HL-60 (cell line): Measurements from ENCODE around the gene C12orf60.

Source experiments
- DNase-seq, 2 experiments: peaks; one replicate each; pipeline ENCODE4 v3.0.0-alpha.2; 2010 to 2020; ENCODE audit warnings: low read depth in 1 of 2, low spot score in 1 of 2
- H3K27ac ChIP-seq: fragments of 250-450 bp; sonication (Bioruptor Pico); replicated peaks from 2 replicates; pipeline ENCODE4 v1.5.1; 2020; ENCODE audit warnings: mild to moderate bottlenecking, moderate library complexity
- H3K27me3 ChIP-seq: fragments of 250-450 bp; sonication (Bioruptor Pico); 2 replicates; pipeline ENCODE4 v1.5.1; 2021; ENCODE audit warnings: mild to moderate bottlenecking, moderate library complexity; ENCODE audit not compliant: insufficient read depth, poor library complexity, severe bottlenecking
- H3K4me3 ChIP-seq: replicated peaks from 2 replicates; pipeline ENCODE4 v1.5.1; 2011; ENCODE audit warnings: mild to moderate bottlenecking, control low read depth, low read length; ENCODE audit not compliant: insufficient read depth
- GABPA ChIP-seq: IDR thresholded peaks from 2 replicates; pipeline ENCODE4 v1.6.1; 2012; ENCODE audit warnings: low read depth
- POLR2AphosphoS5 ChIP-seq: IDR thresholded peaks from 2 replicates; pipeline ENCODE4 v1.6.1; 2012; ENCODE audit warnings: low read depth
- SPI1 ChIP-seq: IDR thresholded peaks from 2 replicates; pipeline ENCODE4 v1.6.1; 2012; ENCODE audit warnings: low read depth, mild to moderate bottlenecking, borderline replicate concordance
- TF ChIP-seq, protein P1 (sequence below): IDR thresholded peaks from 2 replicates; pipeline ENCODE4 v1.6.1; 2012; ENCODE audit warnings: low read depth; ENCODE audit not compliant: insufficient replicate concordance
- TF ChIP-seq, protein P2 (sequence below): IDR thresholded peaks from one replicate; pipeline ENCODE4 v1.5.1; 2011; ENCODE audit warnings: low read length, control low read depth, inconsistent platforms; ENCODE audit not compliant: insufficient read depth

C12orf60 gene

DNA sequence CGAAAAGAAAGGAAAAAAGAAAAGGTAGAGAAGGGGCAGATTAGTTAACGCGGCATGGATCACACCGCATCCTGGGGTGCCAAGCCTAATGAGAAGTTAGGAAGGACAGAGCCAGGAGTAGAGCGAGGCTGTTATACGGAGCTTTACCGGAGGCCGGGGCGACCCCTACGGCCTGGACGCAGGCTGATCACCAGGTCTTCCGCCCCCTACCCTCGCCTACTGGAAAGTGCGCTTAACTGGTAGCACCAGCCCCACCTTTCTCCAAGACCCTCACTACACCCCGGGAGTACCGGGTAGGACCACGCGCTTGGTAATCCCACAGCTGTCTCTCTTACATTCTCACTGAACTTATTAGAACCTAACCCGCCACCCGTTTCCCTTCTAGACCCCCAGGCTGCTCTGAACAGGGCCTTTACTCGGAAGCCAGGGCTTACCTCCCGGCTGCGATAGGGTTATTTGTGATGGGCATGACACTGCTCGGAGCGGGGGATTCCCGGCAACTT, 34.0 kb upstream of the C12orf60 start:
- TF ChIP-seq, protein P1, sequence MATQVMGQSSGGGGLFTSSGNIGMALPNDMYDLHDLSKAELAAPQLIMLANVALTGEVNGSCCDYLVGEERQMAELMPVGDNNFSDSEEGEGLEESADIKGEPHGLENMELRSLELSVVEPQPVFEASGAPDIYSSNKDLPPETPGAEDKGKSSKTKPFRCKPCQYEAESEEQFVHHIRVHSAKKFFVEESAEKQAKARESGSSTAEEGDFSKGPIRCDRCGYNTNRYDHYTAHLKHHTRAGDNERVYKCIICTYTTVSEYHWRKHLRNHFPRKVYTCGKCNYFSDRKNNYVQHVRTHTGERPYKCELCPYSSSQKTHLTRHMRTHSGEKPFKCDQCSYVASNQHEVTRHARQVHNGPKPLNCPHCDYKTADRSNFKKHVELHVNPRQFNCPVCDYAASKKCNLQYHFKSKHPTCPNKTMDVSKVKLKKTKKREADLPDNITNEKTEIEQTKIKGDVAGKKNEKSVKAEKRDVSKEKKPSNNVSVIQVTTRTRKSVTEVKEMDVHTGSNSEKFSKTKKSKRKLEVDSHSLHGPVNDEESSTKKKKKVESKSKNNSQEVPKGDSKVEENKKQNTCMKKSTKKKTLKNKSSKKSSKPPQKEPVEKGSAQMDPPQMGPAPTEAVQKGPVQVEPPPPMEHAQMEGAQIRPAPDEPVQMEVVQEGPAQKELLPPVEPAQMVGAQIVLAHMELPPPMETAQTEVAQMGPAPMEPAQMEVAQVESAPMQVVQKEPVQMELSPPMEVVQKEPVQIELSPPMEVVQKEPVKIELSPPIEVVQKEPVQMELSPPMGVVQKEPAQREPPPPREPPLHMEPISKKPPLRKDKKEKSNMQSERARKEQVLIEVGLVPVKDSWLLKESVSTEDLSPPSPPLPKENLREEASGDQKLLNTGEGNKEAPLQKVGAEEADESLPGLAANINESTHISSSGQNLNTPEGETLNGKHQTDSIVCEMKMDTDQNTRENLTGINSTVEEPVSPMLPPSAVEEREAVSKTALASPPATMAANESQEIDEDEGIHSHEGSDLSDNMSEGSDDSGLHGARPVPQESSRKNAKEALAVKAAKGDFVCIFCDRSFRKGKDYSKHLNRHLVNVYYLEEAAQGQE: no peak
- TF ChIP-seq POLR2AphosphoS5 (no peak), SPI1 (no peak), GABPA (no peak)
- TF ChIP-seq, protein P2, sequence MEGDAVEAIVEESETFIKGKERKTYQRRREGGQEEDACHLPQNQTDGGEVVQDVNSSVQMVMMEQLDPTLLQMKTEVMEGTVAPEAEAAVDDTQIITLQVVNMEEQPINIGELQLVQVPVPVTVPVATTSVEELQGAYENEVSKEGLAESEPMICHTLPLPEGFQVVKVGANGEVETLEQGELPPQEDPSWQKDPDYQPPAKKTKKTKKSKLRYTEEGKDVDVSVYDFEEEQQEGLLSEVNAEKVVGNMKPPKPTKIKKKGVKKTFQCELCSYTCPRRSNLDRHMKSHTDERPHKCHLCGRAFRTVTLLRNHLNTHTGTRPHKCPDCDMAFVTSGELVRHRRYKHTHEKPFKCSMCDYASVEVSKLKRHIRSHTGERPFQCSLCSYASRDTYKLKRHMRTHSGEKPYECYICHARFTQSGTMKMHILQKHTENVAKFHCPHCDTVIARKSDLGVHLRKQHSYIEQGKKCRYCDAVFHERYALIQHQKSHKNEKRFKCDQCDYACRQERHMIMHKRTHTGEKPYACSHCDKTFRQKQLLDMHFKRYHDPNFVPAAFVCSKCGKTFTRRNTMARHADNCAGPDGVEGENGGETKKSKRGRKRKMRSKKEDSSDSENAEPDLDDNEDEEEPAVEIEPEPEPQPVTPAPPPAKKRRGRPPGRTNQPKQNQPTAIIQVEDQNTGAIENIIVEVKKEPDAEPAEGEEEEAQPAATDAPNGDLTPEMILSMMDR: no peak
- Histone ChIP-seq H3K27ac (no peak overlapping the region; the same call in 1 of the 2 replicates), H3K4me3 (peak overlapping the region; percentile 78), H3K27me3 (no peaks in the 10 kb centered on the region)
- DNase-seq: no peak

DNA sequence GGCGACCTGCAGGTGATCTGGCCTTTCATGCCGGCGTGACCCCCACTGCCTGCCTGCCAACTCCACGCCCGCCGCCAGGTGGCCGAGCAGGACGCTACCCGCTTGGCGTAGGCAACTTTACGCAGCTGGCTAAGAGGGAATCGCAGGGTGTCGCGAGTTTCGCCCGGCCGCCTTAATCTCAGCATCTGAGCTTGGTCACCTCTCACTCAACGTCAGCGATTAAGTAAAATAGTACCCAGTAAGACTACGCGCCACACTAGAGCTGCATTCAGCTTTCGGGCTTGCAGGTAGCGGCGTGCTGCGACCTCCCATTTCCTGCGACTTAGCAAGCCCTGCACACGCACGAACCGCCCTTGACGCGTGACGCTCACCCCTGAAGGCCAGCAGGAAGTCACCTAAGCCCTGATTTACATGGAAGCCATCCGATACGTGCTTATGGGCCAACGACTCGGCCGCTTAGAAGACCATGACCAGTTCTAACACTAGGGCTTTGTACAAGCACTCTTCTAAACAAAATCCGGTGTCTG, 33.4 kb upstream of the C12orf60 start:
- peak overlapping the region; percentile 57 for H3K27ac ChIP-seq
- DNase-seq: peak; percentile 65 to 82
- peak overlapping the region; percentile 78 for H3K4me3 ChIP-seq
- TF ChIP-seq, protein P2: peak; percentile 89
- peak; percentile 47 for TF ChIP-seq POLR2AphosphoS5
- TF ChIP-seq SPI1: no peak
- H3K27me3 ChIP-seq: no peaks in the 10 kb centered on the region

DNA sequence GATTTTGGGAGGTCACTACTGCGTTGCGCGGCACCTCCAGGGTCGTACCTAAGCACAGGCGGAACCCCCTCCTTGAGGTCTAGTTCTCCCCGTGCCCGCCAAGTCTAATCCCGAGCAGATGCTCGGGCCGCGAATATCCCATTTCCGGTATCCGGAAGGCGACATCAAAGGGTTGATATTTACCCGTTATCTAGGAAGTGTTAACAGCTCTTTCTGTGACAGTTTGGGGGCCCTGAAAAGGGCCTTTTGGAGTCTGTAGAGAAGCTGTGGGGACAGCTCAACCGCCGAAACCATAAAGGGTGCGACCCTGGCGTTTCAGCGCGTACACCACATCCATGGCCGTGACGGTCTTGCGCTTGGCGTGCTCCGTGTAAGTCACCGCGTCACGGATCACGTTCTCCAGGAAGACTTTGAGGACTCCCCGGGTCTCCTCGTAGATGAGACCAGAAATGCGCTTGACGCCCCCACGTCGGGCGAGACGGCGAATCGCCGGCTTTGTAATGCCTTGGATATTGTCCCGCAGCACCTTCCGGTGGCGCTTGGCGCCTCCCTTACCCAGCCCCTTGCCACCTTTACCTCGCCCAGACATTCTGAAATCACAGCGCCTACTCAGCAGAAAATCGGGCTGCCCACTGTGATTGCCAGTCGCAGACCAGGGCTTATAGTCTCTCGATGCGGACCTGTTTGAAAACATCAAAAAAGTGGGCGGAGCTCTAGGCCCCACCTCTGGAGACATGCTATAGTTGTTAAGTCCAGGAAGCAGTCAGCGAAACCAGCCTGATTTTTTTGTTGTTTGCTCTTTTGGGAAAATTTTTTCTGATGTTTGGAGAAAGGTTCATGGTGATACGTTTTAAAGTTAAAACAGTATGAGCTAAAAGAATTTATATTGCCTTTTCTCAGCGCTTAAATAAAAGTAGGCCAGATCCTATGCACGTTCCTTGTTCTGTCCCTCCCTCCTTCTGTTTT, 32.7 kb upstream of the C12orf60 start:
- TF ChIP-seq, protein P1: no peak
- TF ChIP-seq POLR2AphosphoS5 (no peak), SPI1 (no peak), GABPA (0 out of 2 replicates have a peak, but pooled peaks have one; percentile 19)
- TF ChIP-seq, protein P2: no peak
- Histone ChIP-seq H3K27ac (peak overlapping the region; percentile 57), H3K27me3 (no peaks in the 10 kb centered on the region), H3K4me3 (peak overlapping the region; percentile 78)
- DNase-seq: peak; percentile 75 to 87
